Tibial nerve (tissue), 3 donors: Measurements from ENCODE around the gene FOXM1.

ENCODE experiments used
- POLR2A ChIP-seq, 2 donors: fragments of 450-650 bp; IDR thresholded peaks; one replicate each; pipeline ENCODE4 v1.6.1; 2017; ENCODE audit warnings: antibody characterized with exemption in 2 of 2, mild to moderate bottlenecking in 2 of 2, moderate library complexity in 2 of 2
- TF ChIP-seq, protein P1 (sequence below), 5 experiments: fragments of 200-600 bp in 3 of 5; fragments of 450-650 bp in 2 of 5; sonication (generic) in 3 of 5; IDR thresholded peaks; one replicate each; pipeline ENCODE4 v1.5.1; 2016 to 2019; ENCODE audit warnings: antibody characterized with exemption in 5 of 5, mild to moderate bottlenecking in 3 of 5, moderate library complexity in 2 of 5

DNA sequence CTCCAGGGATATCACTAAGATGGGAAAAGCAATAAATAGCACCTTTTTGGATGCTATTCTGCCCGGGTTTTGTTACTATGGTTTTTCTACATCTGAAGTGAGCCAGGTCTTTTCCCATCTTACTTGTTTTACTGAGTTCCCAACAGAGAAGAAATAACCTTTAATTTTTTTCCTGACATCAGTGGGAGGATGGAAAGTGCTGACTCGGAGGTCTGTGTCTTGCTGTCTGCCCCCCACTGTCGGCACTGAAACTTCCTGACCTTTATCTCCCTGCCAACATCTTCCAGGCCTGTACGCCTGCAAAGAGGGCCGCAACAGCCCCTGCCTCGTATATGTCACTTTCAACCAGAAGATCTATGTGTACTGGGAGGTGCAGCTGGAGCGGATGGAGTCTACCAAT is 53.5 kb downstream of the FOXM1 start:
- TF ChIP-seq, protein P1, sequence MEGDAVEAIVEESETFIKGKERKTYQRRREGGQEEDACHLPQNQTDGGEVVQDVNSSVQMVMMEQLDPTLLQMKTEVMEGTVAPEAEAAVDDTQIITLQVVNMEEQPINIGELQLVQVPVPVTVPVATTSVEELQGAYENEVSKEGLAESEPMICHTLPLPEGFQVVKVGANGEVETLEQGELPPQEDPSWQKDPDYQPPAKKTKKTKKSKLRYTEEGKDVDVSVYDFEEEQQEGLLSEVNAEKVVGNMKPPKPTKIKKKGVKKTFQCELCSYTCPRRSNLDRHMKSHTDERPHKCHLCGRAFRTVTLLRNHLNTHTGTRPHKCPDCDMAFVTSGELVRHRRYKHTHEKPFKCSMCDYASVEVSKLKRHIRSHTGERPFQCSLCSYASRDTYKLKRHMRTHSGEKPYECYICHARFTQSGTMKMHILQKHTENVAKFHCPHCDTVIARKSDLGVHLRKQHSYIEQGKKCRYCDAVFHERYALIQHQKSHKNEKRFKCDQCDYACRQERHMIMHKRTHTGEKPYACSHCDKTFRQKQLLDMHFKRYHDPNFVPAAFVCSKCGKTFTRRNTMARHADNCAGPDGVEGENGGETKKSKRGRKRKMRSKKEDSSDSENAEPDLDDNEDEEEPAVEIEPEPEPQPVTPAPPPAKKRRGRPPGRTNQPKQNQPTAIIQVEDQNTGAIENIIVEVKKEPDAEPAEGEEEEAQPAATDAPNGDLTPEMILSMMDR (IDR thresholded peaks at IDR 0.05), result no peak
- no peak for TF ChIP-seq POLR2A (IDR thresholded peaks at IDR 0.05)
